Keratinocyte (primary cell): ENCODE measurements around the gene USH1C. TPM values are rescaled to one million over a fixed set of nuclear protein-coding genes. Genes with fewer than 3 reads are reported as not detected.

ENCODE experiments used
- DNase-seq: peaks from one replicate; pipeline ENCODE4 v3.0.0-alpha.2; 2011; ENCODE audit warnings: low read depth, missing footprints, low spot score
- FAIRE-seq: peaks from 2 replicates; lab custom pipeline; 2011; peaks lifted over from hg19 to GRCh38; lab: Jason Lieb, UNC
- H2AFZ ChIP-seq: 2 replicates; pipeline ENCODE4 v1.6.0; 2012; ENCODE audit warnings: low read length, control low read depth, inconsistent platforms; ENCODE audit not compliant: control insufficient read depth
- H3K27ac ChIP-seq: 2 replicates; pipeline ENCODE4 v1.5.1; 2011; ENCODE audit warnings: low read length; ENCODE audit not compliant: control insufficient read depth, insufficient read depth
- H3K27me3 ChIP-seq: 3 replicates; pipeline ENCODE4 v1.6.0; 2011; ENCODE audit warnings: low read length; ENCODE audit not compliant: control insufficient read depth, insufficient read depth; ENCODE audit errors: extremely low read depth
- H3K36me3 ChIP-seq, 2 experiments: 2 replicates in 1 of 2; 3 replicates in 1 of 2; pipeline ENCODE4 v1.5.1; 2011; ENCODE audit warnings: low read length in 2 of 2, mild to moderate bottlenecking in 1 of 2; ENCODE audit not compliant: control insufficient read depth in 2 of 2, insufficient read depth in 2 of 2; ENCODE audit errors: extremely low read depth in 1 of 2
- H3K4me1 ChIP-seq: 3 replicates; pipeline ENCODE4 v1.5.1; 2011; ENCODE audit warnings: low read length; ENCODE audit not compliant: control insufficient read depth, insufficient read depth; ENCODE audit errors: extremely low read depth
- H3K4me2 ChIP-seq: 3 replicates; pipeline ENCODE4 v1.6.0; 2011; ENCODE audit warnings: low read depth, low read length; ENCODE audit not compliant: control insufficient read depth, insufficient read depth; ENCODE audit errors: extremely low read depth
- H3K4me3 ChIP-seq, 3 experiments: fragments of 200-600 bp in 1 of 3; sonication (generic) in 1 of 3; 2 replicates in 2 of 3; 3 replicates in 1 of 3; pipeline ENCODE4 v1.5.1; 2011 to 2016; ENCODE audit warnings: low read length in 3 of 3, mild to moderate bottlenecking in 3 of 3, control low read depth in 2 of 3, inconsistent platforms in 1 of 3, low read depth in 1 of 3, mixed read lengths in 1 of 3, mixed run types in 1 of 3, moderate library complexity in 1 of 3; ENCODE audit not compliant: control insufficient read depth in 2 of 3, insufficient read depth in 2 of 3; ENCODE audit errors: extremely low read depth in 1 of 3
- H3K79me2 ChIP-seq: 2 replicates; pipeline ENCODE4 v1.6.0; 2012; ENCODE audit warnings: low read length; ENCODE audit not compliant: control insufficient read depth, insufficient read depth
- H3K9ac ChIP-seq: 3 replicates; pipeline ENCODE4 v1.6.0; 2011; ENCODE audit warnings: low read length; ENCODE audit not compliant: control insufficient read depth, insufficient read depth; ENCODE audit errors: extremely low read depth
- H3K9me1 ChIP-seq: 3 replicates; pipeline ENCODE4 v1.6.0; 2011; ENCODE audit warnings: low read length; ENCODE audit not compliant: control insufficient read depth, insufficient read depth; ENCODE audit errors: extremely low read depth
- H3K9me3 ChIP-seq: 2 replicates; pipeline ENCODE4 v1.5.1; 2012; ENCODE audit warnings: low read depth, low read length; ENCODE audit not compliant: control insufficient read depth
- H4K20me1 ChIP-seq: 3 replicates; pipeline ENCODE4 v1.6.0; 2011; ENCODE audit warnings: low read length; ENCODE audit not compliant: control insufficient read depth, insufficient read depth; ENCODE audit errors: extremely low read depth
- CTCF ChIP-seq, 3 experiments: IDR thresholded peaks in 1 of 3; conservative IDR thresholded peaks in 1 of 3; optimal IDR thresholded peaks in 1 of 3; 2 replicates in 2 of 3; 3 replicates in 1 of 3; pipeline versions ENCODE3 to v1.5.1; 2011; ENCODE audit warnings: low read length in 3 of 3, mild to moderate bottlenecking in 3 of 3, moderate library complexity in 2 of 3, control low read depth in 1 of 3, inconsistent platforms in 1 of 3; ENCODE audit not compliant: insufficient read depth in 2 of 3; ENCODE audit errors: extremely low read depth in 1 of 3
- EZH2 ChIP-seq: IDR thresholded peaks from one replicate; pipeline ENCODE4 v1.6.1; 2012; ENCODE audit warnings: inconsistent platforms, mild to moderate bottlenecking, low read length, moderate library complexity
- dilution Hi-C: fragments of 300-500 bp; cut with MboI; formaldehyde crosslinking; loops from one replicate; pipeline ENCODE4 v1.7.0; 2020; ENCODE audit warnings: low sequenced_read_pairs; ENCODE audit not compliant: extremely low pct_ligation_motif_present
- polyA plus RNA-seq, 5 experiments: library from polyadenylated mRNA; depleted of rRNA in 3 of 5; stranded (reverse) in 3 of 5; stranded (forward) in 1 of 5; unstranded in 1 of 5; fragments of >200 nt; gene quantifications; 1 replicate in 1 of 5; 2 replicates in 3 of 5; 3 replicates in 1 of 5; pipeline versions ENCODE4 v1.2.1 to v1.2.3, GENCODE V29; 2011 to 2012; ENCODE audit warnings: missing spikeins in 2 of 5, low read depth in 1 of 5, low replicate concordance in 1 of 5

USH1C gene
- polyA plus RNA-seq, 1 donor (not counting 4 experiments of a cell fraction or from before 2014, with no cell fraction given): not detected

GRCh38 chr11:17543574-17544180 lies 539 bp downstream of the USH1C start:
- H3K27me3 ChIP-seq: peaks cover 34% of the 10 kb centered on the region
- peaks cover 4% of the 10 kb centered on the region for H4K20me1 ChIP-seq
- H3K9ac ChIP-seq: no peak overlapping the region
- no peak overlapping the region for H2AFZ ChIP-seq
- no peak overlapping the region for H3K27ac ChIP-seq
- TF ChIP-seq EZH2: peak; percentile 22
- no peak for TF ChIP-seq CTCF (optimal IDR thresholded peaks at IDR 0.05 in 1 of 3, IDR thresholded peaks at IDR 0.05 in 1 of 3, conservative IDR thresholded peaks at IDR 0.05 in 1 of 3; ENCODE audit: extremely low read depth in 1 of 3, insufficient read depth in 2 of 3, low read length in 3 of 3)
- H3K4me1 ChIP-seq: no peaks in the 10 kb centered on the region
- H3K4me2 ChIP-seq: peak overlapping the region; percentile 22
- no peaks in the 10 kb centered on the region for H3K9me1 ChIP-seq
- H3K4me3 ChIP-seq: no peak overlapping the region
- dilution Hi-C loops: no loop called here
- no peaks in the 10 kb centered on the region for H3K79me2 ChIP-seq
- H3K9me3 ChIP-seq: no peaks in the 10 kb centered on the region
- FAIRE-seq: no peak
- no peak for DNase-seq
- H3K36me3 ChIP-seq: no peaks in the 10 kb centered on the region

DNA sequence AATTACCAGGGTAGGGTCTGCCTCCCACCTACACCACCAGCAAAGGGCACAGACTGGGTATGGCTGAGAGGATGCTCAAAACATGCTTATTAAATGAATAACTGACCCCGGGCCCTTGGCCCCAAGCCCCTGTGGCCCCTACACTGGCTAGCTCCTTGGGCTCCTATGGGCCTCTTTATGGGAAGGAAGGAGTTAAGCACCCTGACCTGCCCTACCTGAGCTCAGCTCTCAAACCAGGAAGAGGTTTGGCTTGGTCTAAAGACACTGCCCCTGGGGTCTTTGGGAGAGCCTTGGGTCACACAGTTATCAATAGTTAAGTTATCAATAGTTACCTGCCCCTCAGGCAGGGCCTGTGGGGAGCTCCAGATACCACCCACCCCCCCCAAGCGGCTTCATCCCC lies 1.2 kb downstream of the USH1C start:
- TF ChIP-seq EZH2 (no peak), CTCF (optimal IDR thresholded peaks at IDR 0.05 in 1 of 3, IDR thresholded peaks at IDR 0.05 in 1 of 3, conservative IDR thresholded peaks at IDR 0.05 in 1 of 3; ENCODE audit: extremely low read depth in 1 of 3, insufficient read depth in 2 of 3, low read length in 3 of 3) (no peak)
- H3K4me3 ChIP-seq: no peak overlapping the region
- no peak overlapping the region for H3K4me2 ChIP-seq
- H3K79me2 ChIP-seq: no peaks in the 10 kb centered on the region
- FAIRE-seq: no peak
- dilution Hi-C loops: no loop called here
- no peak for DNase-seq
- H3K27ac ChIP-seq: no peak overlapping the region
- H3K9me3 ChIP-seq: no peaks in the 10 kb centered on the region
- H3K9ac ChIP-seq: no peak overlapping the region
- H3K4me1 ChIP-seq: no peaks in the 10 kb centered on the region
- no peaks in the 10 kb centered on the region for H3K36me3 ChIP-seq
- H4K20me1 ChIP-seq: peaks cover 4% of the 10 kb centered on the region
- no peaks in the 10 kb centered on the region for H3K9me1 ChIP-seq
- no peak overlapping the region for H2AFZ ChIP-seq
- peaks cover 34% of the 10 kb centered on the region for H3K27me3 ChIP-seq
